Uterus (tissue), 2 donors: ENCODE data around the gene ARID1B.

Experiments used
- CTCF ChIP-seq, 4 experiments: fragments of 200-600 bp in 2 of 4; fragments of 450-650 bp in 2 of 4; sonication (generic) in 2 of 4; IDR thresholded peaks; one replicate each; pipeline ENCODE4 v1.5.1; 2016 to 2019; ENCODE audit warnings: antibody characterized with exemption in 4 of 4, mild to moderate bottlenecking in 2 of 4, moderate library complexity in 1 of 4
- POLR2A ChIP-seq, 2 donors: fragments of 450-650 bp; IDR thresholded peaks; one replicate each; pipeline ENCODE4 v1.6.1; 2016; ENCODE audit warnings: antibody characterized with exemption in 2 of 2, mild to moderate bottlenecking in 1 of 2, moderate library complexity in 1 of 2

DNA sequence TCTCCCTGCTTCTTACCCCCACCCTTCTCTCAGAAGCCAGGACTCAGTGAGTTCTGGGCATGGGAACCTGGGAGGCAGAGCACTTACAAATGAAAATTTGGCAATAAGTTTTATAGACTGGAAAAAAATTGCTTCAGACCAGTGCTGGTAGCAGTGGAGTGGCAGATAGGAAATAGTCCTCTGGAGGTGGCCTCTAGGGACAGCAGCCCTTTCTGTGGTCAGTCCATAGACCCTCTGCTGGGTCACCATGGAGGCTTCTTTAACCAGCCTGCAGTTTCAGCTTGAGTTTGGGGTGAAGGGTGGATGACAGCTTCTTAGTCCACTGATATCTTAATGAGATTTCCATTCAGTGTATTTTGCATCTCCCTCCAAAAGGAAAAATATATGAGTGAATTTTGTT lies 179.1 kb downstream of the ARID1B start:
- TF ChIP-seq POLR2A (IDR thresholded peaks at IDR 0.05): no peak
- TF ChIP-seq CTCF (IDR thresholded peaks at IDR 0.05): no peak
